Mucosa of stomach (tissue), 1 donor: Measurements from ENCODE around the gene EVL.

Experiments
- H3K27me3 ChIP-seq: one replicate; pipeline ENCODE4 v1.7.0; 2013; ENCODE audit warnings: mild to moderate bottlenecking, low read length; ENCODE audit not compliant: control insufficient read depth, insufficient read depth
- H3K36me3 ChIP-seq: one replicate; pipeline ENCODE4 v1.7.0; 2013; ENCODE audit warnings: low read length; ENCODE audit not compliant: control insufficient read depth, insufficient read depth
- H3K4me1 ChIP-seq: one replicate; pipeline ENCODE4 v1.7.0; 2013; ENCODE audit warnings: mild to moderate bottlenecking, low read length; ENCODE audit not compliant: control insufficient read depth, insufficient read depth
- H3K4me3 ChIP-seq: one replicate; pipeline ENCODE4 v1.7.0; 2013; ENCODE audit warnings: low read length
- H3K9ac ChIP-seq: one replicate; pipeline ENCODE4 v1.7.0; 2013; ENCODE audit warnings: mild to moderate bottlenecking, low read length, moderate library complexity
- H3K9me3 ChIP-seq: one replicate; pipeline ENCODE4 v1.7.0; 2013; ENCODE audit warnings: mild to moderate bottlenecking, low read length, moderate library complexity; ENCODE audit not compliant: control insufficient read depth
- donor health status: Pancreatic carcinoma.

EVL gene

DNA sequence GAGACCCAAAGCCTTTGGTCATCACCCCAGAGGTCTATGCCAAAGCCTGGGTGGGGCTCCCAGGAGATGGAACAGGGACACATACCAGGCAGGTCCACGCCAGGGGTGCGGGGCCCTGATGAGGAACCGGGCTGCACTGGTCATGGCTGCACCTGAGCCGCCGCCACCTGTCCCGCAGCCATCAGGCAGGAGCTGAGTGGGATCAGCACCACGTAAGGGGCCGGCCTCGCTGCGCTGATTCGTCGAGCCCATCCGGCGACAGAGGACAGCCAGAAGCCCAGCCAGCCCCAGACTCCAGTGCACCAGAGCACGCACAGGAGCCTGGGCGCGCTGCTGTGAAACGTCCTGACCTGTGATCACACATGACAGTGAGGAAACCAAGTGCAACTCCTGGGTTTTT, 78.3 kb downstream of the EVL start:
- H3K9me3 ChIP-seq = no peaks in the 10 kb centered on the region
- peak overlapping the region; percentile 4 for H3K4me3 ChIP-seq
- no peaks in the 10 kb centered on the region for H3K27me3 ChIP-seq
- H3K9ac ChIP-seq = peak overlapping the region; percentile 60
- H3K36me3 ChIP-seq = no peaks in the 10 kb centered on the region
- peaks cover 92% of the 10 kb centered on the region for H3K4me1 ChIP-seq

GRCh38 chr14:100143934-100144333, 78.7 kb downstream of the EVL start:
- no peaks in the 10 kb centered on the region for H3K27me3 ChIP-seq
- H3K4me1 ChIP-seq = peaks cover 92% of the 10 kb centered on the region
- no peak overlapping the region for H3K4me3 ChIP-seq
- H3K36me3 ChIP-seq = no peaks in the 10 kb centered on the region
- no peak overlapping the region for H3K9ac ChIP-seq
- no peaks in the 10 kb centered on the region for H3K9me3 ChIP-seq

- Histone ChIP-seq H3K36me3 (no peaks in the 10 kb centered on the region), H3K4me3 (no peak overlapping the region), H3K9ac (peak overlapping the region; percentile 34), H3K9me3 (no peaks in the 10 kb centered on the region), H3K27me3 (no peaks in the 10 kb centered on the region), H3K4me1 (peaks cover 95% of the 10 kb centered on the region)
These were observed 79.4 kb downstream of the EVL start for GRCh38 chr14:100144645-100144995.

DNA sequence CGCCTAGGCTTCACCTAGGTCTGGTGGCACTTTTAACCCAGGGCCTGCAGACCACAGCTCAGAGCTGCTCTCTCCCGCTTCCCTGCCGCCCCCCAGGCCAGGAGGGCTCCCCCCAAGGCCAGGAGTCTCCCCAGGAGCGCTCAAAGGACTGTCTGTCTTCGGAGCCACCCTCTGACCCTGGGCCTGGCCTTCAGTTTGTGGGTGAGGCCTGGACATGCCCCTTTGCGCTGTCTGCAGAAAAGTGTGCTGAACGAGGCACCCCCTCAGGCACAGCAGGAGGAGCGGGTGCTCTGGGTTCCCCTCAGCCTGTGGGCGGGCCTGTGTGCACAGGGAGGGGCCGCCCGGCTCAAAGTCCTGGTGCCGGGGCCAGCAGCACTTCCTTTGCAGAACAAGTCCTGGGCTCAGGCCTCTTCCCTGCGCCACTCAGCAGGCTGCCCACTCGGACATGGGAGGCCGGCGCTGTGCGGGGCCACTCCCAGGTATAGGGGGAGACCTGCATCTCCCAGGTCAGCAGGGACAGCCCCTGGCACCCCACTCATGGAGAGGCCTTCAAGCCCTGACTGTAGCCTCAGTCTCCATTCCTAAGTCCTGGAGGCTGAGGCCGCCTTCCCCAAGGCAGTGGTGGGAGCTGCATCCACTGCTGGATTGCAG, 79.9 kb downstream of the EVL start:
- peaks cover 98% of the 10 kb centered on the region for H3K4me1 ChIP-seq
- H3K36me3 ChIP-seq = no peaks in the 10 kb centered on the region
- peak overlapping the region; percentile 62 for H3K9ac ChIP-seq

DNA sequence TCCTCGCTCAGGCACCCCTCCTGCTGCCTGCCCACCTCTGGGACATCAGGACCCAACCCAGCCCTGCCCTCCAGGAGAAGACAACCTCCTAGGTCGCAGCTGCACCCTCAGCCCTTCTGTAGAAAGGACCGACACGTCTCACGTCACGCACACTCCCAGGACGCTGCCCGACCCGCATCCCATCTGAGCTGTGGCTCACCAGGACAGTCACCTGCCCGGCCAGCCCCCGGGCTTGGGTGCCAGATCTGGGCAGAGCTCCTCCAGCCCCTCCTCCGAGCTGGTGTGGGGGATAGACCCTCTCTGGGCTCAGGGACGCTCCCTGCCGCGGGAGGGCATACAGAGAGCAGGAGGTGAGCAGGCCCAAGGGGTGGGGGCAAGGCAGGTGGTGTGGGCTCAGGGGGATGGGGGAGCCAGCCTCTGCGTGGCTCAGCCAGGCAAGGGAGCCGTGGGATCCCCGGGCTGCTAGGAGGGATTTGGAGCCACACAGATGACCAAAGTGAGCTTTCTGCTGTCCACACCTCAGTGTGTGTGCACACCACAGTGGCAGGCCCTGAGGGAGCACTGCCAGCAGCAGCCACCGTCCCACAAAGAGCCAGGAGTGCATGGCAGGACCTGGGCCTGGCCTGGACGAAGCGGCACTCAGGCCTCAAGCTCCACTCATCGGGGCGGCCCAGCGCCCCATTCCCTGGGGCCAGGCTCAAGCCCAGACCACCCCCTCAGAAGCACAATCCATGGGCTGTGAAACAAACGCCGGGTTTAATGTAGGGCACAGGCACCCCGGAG, 80.7 kb downstream of the EVL start:
- peaks cover 96% of the 10 kb centered on the region for H3K4me1 ChIP-seq
- H3K9ac ChIP-seq = peak overlapping the region; percentile 62
- H3K36me3 ChIP-seq = no peaks in the 10 kb centered on the region
- H3K4me3 ChIP-seq = no peak overlapping the region
- no peaks in the 10 kb centered on the region for H3K27me3 ChIP-seq
- no peaks in the 10 kb centered on the region for H3K9me3 ChIP-seq

More for the DNA sequence above, 79.9 kb downstream of the EVL start:
- H3K27me3 ChIP-seq = no peaks in the 10 kb centered on the region
- H3K4me3 ChIP-seq = no peak overlapping the region
- no peaks in the 10 kb centered on the region for H3K9me3 ChIP-seq

DNA sequence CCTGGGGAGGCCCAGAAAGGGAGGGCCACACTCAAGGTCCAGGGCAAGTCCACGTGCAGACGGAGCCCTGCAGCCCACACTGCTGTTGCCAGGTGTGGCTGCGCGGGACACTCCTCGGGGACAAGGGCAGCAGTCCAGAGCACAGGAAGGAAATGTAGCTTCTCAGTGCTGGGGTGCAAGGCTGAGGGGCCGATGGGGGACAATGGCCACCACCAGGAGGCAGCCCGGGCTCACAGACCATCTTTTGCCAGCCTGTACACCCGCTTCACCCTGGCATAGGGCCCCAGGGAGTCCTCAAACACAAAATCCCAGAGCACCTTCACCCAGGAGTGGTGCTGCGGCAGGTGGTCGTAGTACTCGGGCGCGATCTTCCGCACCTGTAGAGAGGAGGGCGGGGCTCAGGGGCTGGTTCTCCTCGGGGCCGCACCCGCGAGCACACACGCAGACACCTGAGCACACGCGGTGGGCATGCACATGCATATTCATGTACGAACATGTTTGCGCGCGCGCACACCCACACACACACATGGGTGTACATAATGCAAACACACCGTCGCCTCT, 81.4 kb downstream of the EVL start:
- no peaks in the 10 kb centered on the region for H3K36me3 ChIP-seq
- H3K4me3 ChIP-seq = no peak overlapping the region
- H3K9me3 ChIP-seq = no peaks in the 10 kb centered on the region
- H3K9ac ChIP-seq = peak overlapping the region; percentile 62
- no peaks in the 10 kb centered on the region for H3K27me3 ChIP-seq
- H3K4me1 ChIP-seq = peaks cover 96% of the 10 kb centered on the region

GRCh38 chr14:100147181-100147631, 82.0 kb downstream of the EVL start:
- H3K9ac ChIP-seq = no peak overlapping the region
- no peaks in the 10 kb centered on the region for H3K9me3 ChIP-seq
- no peaks in the 10 kb centered on the region for H3K27me3 ChIP-seq
- peaks cover 96% of the 10 kb centered on the region for H3K4me1 ChIP-seq
- H3K4me3 ChIP-seq = no peak overlapping the region
- no peaks in the 10 kb centered on the region for H3K36me3 ChIP-seq

DNA sequence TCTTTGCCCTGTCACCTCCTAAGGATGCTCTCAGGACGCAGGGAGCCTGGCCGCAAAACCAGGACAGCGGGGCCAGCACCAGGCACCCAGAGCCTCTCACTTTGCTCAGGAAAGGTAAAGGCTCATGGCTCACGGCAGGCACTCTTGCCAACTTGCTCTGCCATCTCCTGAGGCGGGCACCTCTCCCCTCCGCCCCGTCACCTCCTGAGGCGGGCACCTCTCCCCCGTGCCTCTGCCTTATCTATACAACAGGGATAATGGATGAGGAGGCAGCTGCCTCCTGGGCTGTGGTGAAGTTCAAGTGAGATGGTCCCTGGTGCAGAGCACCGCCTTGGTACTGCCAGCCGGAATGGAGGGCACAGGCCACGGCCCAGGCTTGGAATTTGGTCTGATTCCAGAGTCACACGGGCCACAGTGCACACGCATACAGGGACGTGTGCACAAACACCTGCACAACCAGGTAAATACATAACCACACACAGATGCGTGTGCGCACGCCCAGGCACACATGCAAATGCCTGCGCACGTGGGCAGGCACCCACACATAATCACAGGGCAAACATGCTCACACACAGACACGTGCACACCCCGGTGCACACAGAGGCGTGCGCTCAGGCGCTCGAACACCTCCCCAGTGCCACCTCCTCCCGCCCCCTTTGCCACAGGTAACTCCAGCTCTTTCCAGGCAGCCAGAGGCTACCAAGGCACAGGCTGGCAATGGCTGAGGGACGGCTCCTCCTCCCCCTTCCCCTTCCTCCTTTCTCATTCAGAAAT, 82.7 kb downstream of the EVL start:
- peaks cover 93% of the 10 kb centered on the region for H3K4me1 ChIP-seq
- H3K36me3 ChIP-seq = no peaks in the 10 kb centered on the region
- H3K9me3 ChIP-seq = no peaks in the 10 kb centered on the region
- H3K27me3 ChIP-seq = no peaks in the 10 kb centered on the region
- no peak overlapping the region for H3K4me3 ChIP-seq
- H3K9ac ChIP-seq = peak overlapping the region; percentile 37

GRCh38 chr14:100148837-100149731, 83.9 kb downstream of the EVL start:
- H3K4me1 ChIP-seq = peaks cover 88% of the 10 kb centered on the region
- H3K36me3 ChIP-seq = no peaks in the 10 kb centered on the region
- H3K9me3 ChIP-seq = no peaks in the 10 kb centered on the region
- no peak overlapping the region for H3K9ac ChIP-seq
- H3K4me3 ChIP-seq = no peak overlapping the region
- no peaks in the 10 kb centered on the region for H3K27me3 ChIP-seq

DNA sequence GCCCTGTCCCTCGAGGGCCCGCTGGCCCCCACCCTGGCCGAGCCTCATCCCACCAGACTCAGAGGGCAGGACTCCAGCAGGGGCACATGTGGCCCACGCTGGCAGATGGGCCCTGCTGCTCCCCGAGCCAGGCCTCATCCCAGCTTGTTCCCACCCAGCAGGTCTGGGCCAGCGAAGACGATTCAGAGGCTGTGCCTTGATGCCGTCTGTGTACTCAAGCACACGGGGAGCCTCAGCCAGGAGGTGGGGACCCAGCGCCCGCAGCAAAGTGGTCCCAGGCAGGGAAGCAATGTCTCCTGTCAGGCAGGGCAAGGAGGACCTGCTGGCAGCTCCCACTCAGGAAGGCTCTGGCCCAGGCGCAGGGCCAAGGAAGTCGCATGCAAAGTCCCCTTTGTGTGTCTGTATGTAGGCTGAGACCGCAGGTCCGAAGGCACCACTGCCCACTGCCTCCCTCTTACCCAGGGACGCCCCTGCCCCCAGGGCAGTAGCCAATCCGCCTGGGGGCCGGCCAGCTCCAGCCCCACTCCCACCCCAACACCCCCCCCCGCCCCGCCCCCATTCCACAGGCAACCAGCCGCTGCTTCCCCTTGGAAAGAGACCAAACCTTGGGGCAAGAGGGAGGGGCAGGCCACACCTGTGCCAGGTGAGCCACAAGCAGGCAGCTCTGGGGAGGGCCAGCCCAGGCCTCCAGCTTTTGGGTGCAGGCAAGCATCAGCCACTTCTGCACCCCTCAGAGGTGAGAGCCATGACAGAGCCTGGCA, 84.8 kb downstream of the EVL start:
- H3K36me3 ChIP-seq = no peaks in the 10 kb centered on the region
- no peak overlapping the region for H3K4me3 ChIP-seq
- no peaks in the 10 kb centered on the region for H3K9me3 ChIP-seq
- H3K9ac ChIP-seq = peak overlapping the region; percentile 39
- H3K27me3 ChIP-seq = no peaks in the 10 kb centered on the region
- H3K4me1 ChIP-seq = peaks cover 82% of the 10 kb centered on the region
